RCC 7860 (cell line): ENCODE measurements around the gene EVI5.
"Not testable (repeated sequence)": the region's sequence is repeated elsewhere in the genome, so short reads cannot be mapped to it uniquely, and the experiment has no call there.

Source experiments
- DNase-seq: peaks from one replicate; pipeline ENCODE4 v3.0.0-alpha.2; 2015; ENCODE audit warnings: low spot score
- FAIRE-seq: peaks from 2 replicates; lab custom pipeline; 2012; peaks lifted over from hg19 to GRCh38; lab: Jason Lieb, UNC

The EVI5 gene

GRCh38 chr1:92532371-92532770, 252.5 kb downstream of the EVI5 start:
- not testable (repeated sequence) for DNase-seq, FAIRE-seq

- FAIRE-seq, DNase-seq: not testable (repeated sequence)
Observed at GRCh38 chr1:92531939-92532338, 253.0 kb downstream of the EVI5 start.

GRCh38 chr1:92527670-92528069, 257.2 kb downstream of the EVI5 start:
- FAIRE-seq (no peak), DNase-seq (no peak)

- not testable (repeated sequence) for DNase-seq
Observed at GRCh38 chr1:92524944-92525590, 259.8 kb downstream of the EVI5 start.

GRCh38 chr1:92519043-92519442, 265.9 kb downstream of the EVI5 start:
- FAIRE-seq (no peak), DNase-seq (no peak)

More at GRCh38 chr1:92524944-92525590, 259.8 kb downstream of the EVI5 start:
- not testable (repeated sequence) for FAIRE-seq

- DNase-seq, result no peak
- no peak for FAIRE-seq
Observed at GRCh38 chr1:92516574-92516973, 268.3 kb downstream of the EVI5 start.

GRCh38 chr1:92515796-92516201, 269.1 kb downstream of the EVI5 start:
- no peak for FAIRE-seq
- DNase-seq, result no peak

- DNase-seq (no peak), FAIRE-seq (no peak)
Observed at GRCh38 chr1:92511541-92511940, 273.4 kb downstream of the EVI5 start.

GRCh38 chr1:92509619-92510018, 275.3 kb downstream of the EVI5 start:
- no peak for FAIRE-seq
- no peak for DNase-seq

GRCh38 chr1:92505015-92505692, 279.8 kb downstream of the EVI5 start:
- FAIRE-seq, result no peak
- DNase-seq, result no peak

GRCh38 chr1:92504291-92505014, 280.5 kb downstream of the EVI5 start:
- DNase-seq, result no peak
- no peak for FAIRE-seq

GRCh38 chr1:92503926-92504285, 281.0 kb downstream of the EVI5 start:
- DNase-seq, result no peak
- no peak for FAIRE-seq

GRCh38 chr1:92503043-92503925, 281.6 kb downstream of the EVI5 start:
- FAIRE-seq, result no peak
- DNase-seq, result no peak

GRCh38 chr1:92502247-92502646, 282.7 kb downstream of the EVI5 start:
- FAIRE-seq, result no peak

GRCh38 chr1:92500552-92500951, 284.4 kb downstream of the EVI5 start:
- DNase-seq (no peak), FAIRE-seq (no peak)

More at GRCh38 chr1:92502247-92502646, 282.7 kb downstream of the EVI5 start:
- peak; percentile 23 for DNase-seq

GRCh38 chr1:92495392-92496063, 289.4 kb downstream of the EVI5 start:
- no peak for DNase-seq
- FAIRE-seq, result no peak

GRCh38 chr1:92494485-92495141, 290.3 kb downstream of the EVI5 start:
- FAIRE-seq (no peak), DNase-seq (no peak)

GRCh38 chr1:92493139-92493538, 291.8 kb downstream of the EVI5 start:
- no peak for FAIRE-seq

GRCh38 chr1:92488832-92489231, 296.1 kb downstream of the EVI5 start:
- no peak for DNase-seq
- no peak for FAIRE-seq

More at GRCh38 chr1:92493139-92493538, 291.8 kb downstream of the EVI5 start:
- DNase-seq, result no peak

- DNase-seq, result no peak
- no peak for FAIRE-seq
Observed at GRCh38 chr1:92488416-92488815, 296.5 kb downstream of the EVI5 start.
